CD4-positive, alpha-beta T cell treated with Interleukin-21 for 1 hour (primary cell): Measurements from ENCODE around the gene CRYL1.

Experiments
- DNase-seq: peaks from one replicate; pipeline ENCODE4 v3.0.0-alpha.2; 2020

The CRYL1 gene

GRCh38 chr13:20362484-20363041 is 163.1 kb downstream of the CRYL1 start:
- no peak for DNase-seq

DNA sequence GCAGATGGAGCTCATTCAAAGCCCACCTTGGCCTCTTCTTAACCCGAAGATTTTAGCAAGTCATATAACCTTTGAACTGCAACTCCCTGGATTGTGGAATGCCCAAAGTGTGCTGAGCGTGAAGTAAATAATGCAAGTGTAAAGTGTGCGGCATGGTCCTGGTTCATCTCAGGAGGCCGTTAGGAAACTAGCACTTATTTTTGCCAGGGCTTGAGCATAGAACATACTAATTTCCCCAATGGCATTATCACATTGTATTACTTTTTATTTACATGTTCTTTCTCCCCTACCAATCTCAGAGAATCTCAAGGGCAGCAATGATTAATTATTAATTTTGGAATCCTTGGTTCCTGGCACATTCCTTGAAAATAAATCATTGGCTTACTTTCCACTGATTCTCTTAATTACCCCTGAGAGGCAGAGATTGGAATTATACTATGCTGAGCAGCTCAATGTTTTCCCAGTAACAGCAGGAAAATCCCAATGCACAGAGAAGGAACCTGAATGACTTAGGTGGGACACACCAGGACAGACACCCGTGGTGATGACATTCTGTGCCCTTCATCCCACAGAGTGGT is 164.7 kb downstream of the CRYL1 start:
- no peak for DNase-seq

DNA sequence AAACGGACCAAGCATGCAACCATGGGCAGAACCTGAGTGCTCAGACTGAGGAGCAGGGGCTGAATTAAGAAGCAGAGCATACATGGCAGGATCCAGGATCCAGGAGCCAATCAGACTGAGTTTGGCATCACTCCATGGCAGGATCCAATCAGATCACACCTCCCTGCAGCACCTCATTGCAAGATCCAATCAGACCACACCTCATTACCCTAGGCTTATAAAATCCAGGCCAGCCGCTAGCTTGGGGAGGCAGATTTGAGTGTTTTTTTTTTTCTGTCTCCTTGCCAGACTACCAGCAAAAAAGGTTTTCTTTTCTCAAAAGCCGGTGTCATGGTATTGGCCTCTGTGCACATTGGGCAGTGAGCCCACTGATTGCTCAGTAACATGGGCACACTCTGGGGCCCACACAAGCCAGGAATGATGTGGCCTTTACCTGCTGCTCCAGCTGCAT is 165.6 kb downstream of the CRYL1 start:
- no peak for DNase-seq

GRCh38 chr13:20359335-20359734 is 166.3 kb downstream of the CRYL1 start:
- DNase-seq: no peak

DNA sequence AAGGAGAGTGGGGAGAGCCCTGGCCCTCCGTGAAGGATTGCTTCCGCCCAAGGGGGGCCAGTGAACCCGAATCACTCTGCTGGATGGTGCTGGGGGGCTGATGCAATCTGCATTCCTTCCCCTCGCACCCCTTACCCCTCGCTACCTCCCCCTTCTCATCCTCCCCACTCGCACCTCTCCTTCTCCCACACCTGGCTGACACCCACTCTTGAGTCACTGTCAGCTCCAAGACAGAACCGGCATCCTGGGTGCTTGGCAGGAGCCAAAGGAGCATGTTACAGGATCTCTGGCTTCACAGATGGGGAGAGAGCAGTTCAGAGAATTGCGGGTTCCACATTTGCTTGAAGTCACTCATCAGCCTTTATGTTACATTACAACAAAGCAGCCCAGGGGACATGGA is 167.6 kb downstream of the CRYL1 start:
- DNase-seq: no peak

DNA sequence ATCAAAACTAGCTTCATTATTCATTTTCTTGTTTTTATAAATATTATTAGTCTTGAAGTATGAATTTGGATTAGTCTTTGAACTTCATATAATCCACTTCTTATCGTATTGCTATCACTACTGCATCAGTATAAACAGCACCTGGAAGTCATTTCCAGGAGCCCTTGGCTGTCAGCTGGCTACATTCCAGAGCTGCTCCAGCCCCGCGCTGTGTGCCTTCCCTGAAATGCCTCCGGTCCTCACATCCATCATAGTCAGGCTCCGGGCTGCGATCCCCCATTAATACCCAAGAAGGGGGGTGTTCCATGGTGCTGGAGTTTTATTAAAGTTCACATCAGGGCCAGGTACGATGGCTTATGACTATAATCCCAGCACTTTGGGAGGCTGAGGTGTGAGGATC is 169.2 kb downstream of the CRYL1 start:
- no peak for DNase-seq

GRCh38 chr13:20354722-20355121 is 170.9 kb downstream of the CRYL1 start:
- DNase-seq: no peak

GRCh38 chr13:20353973-20354372 is 171.7 kb downstream of the CRYL1 start:
- no peak for DNase-seq
